Neural cell (in vitro differentiated cells): Measurements from ENCODE around the gene MRPL53.

Experiments used
- CTCF ChIP-seq: fragments of 450-650 bp; IDR thresholded peaks from 2 replicates; pipeline ENCODE4 v1.5.1; 2014; ENCODE audit warnings: antibody characterized with exemption, mild to moderate bottlenecking, moderate library complexity; ENCODE audit not compliant: poor library complexity, severe bottlenecking
- EP300 ChIP-seq: fragments of 450-650 bp; conservative IDR thresholded peaks from 2 replicates; pipeline ENCODE4 v1.6.1; 2014; ENCODE audit warnings: antibody characterized with exemption, mild to moderate bottlenecking, moderate library complexity; ENCODE audit not compliant: poor library complexity, severe bottlenecking
- EZH2 ChIP-seq: fragments of 200-600, 300-800 bp; shearing (Covaris generic), sonication (generic); IDR thresholded peaks from 2 replicates; pipeline ENCODE4 v1.6.1; 2014; ENCODE audit warnings: antibody characterized with exemption, low read length, borderline replicate concordance, mild to moderate bottlenecking; ENCODE audit not compliant: insufficient read depth, poor library complexity, severe bottlenecking
- POLR2AphosphoS5 ChIP-seq: IDR thresholded peaks from 2 replicates; pipeline ENCODE4 v1.6.1; 2012
- REST ChIP-seq: IDR thresholded peaks from 2 replicates; pipeline ENCODE4 v1.6.1; 2012; ENCODE audit warnings: borderline replicate concordance

- no peak for TF ChIP-seq CTCF
- TF ChIP-seq REST = no peak
- TF ChIP-seq POLR2AphosphoS5 = no peak
- TF ChIP-seq EP300 = no peak
- TF ChIP-seq EZH2 = no peak
Measured at GRCh38 chr2:74510272-74510671, 37.8 kb upstream of the MRPL53 start.
